Urinary bladder (tissue), 2 donors: ENCODE data around the gene GABARAP. TPM values are rescaled to one million over a fixed set of nuclear protein-coding genes. Genes with fewer than 3 reads are reported as not detected.
A peak's percentile ranks its signal among the peaks of the same experiment; 100 is the strongest.

Experiments
- polyA plus RNA-seq: library from polyadenylated mRNA; stranded (reverse); fragments of 200-250 nt; gene quantifications from one replicate; pipeline ENCODE4 v1.2.3, GENCODE V29; 2013
- small RNA-seq: library from RNA; depleted of rRNA; stranded (forward); fragments of <200 nt; gene quantifications from one replicate; pipeline ENCODE3, GENCODE V24; 2014
- total RNA-seq: library from RNA; depleted of rRNA; stranded (reverse); fragments of >200 nt; gene quantifications from one replicate; pipeline ENCODE4 v1.2.3, GENCODE V29; 2014
- donor health status: healthy.

The GABARAP gene
- total and polyA plus RNA-seq, 2 donors = 246 to 681 TPM

Small RNAs within 50 kb of the gene (small RNA-seq; reads per million reads assigned to genes)
- gene AC120057.4 (not detected), gene MIR324 (17.4 reads per million, percentile 95 among the genes with 10 or more reads in this experiment), gene RF00019 (not detected)

Other genes starting within 250 kb of the GABARAP start
Only the 30 nearest of the 36 such genes appear.
- gene SLC16A13, start 206.4 kb downstream of the GABARAP start, total RNA-seq = 0.37 TPM
- gene SLC16A13, start 206.4 kb downstream of the GABARAP start, polyA plus RNA-seq = 1.5 TPM
- gene SLC16A11, start 198.4 kb downstream of the GABARAP start, total RNA-seq = not detected
- 1.5 TPM for gene SLC16A11, start 198.4 kb downstream of the GABARAP start, polyA plus RNA-seq
- gene CLEC10A, start 162.2 kb downstream of the GABARAP start, total RNA-seq = 5.0 TPM
- 18.8 TPM for gene CLEC10A, start 162.2 kb downstream of the GABARAP start, polyA plus RNA-seq
- gene ASGR2, start 127.6 kb downstream of the GABARAP start, total RNA-seq = not detected
- gene ASGR2, start 127.6 kb downstream of the GABARAP start, polyA plus RNA-seq = 1.7 TPM
- gene ASGR1, start 63.1 kb downstream of the GABARAP start, total RNA-seq = 1.7 TPM
- 1.6 TPM for gene ASGR1, start 63.1 kb downstream of the GABARAP start, polyA plus RNA-seq
- gene DLG4, start 22.6 kb downstream of the GABARAP start, total RNA-seq = 19.4 TPM
- 17.1 TPM for gene DLG4, start 22.6 kb downstream of the GABARAP start, polyA plus RNA-seq
- gene ACADVL, start 22.5 kb downstream of the GABARAP start, total RNA-seq = 130 TPM
- gene ACADVL, start 22.5 kb downstream of the GABARAP start, polyA plus RNA-seq = 314 TPM
- 45.5 TPM for gene DVL2, start 7.9 kb downstream of the GABARAP start, total RNA-seq
- gene DVL2, start 7.9 kb downstream of the GABARAP start, polyA plus RNA-seq = 41.5 TPM
- gene PHF23, start 3.0 kb downstream of the GABARAP start, total RNA-seq = 18.8 TPM
- 39.0 TPM for gene PHF23, start 3.0 kb downstream of the GABARAP start, polyA plus RNA-seq
- gene CTDNEP1, start 9.3 kb upstream of the GABARAP start, total RNA-seq = 40.0 TPM
- 89.2 TPM for gene CTDNEP1, start 9.3 kb upstream of the GABARAP start, polyA plus RNA-seq
- 17.7 TPM for gene ELP5, start 9.8 kb upstream of the GABARAP start, total RNA-seq
- gene ELP5, start 9.8 kb upstream of the GABARAP start, polyA plus RNA-seq = 39.2 TPM
- gene CLDN7, start 20.0 kb upstream of the GABARAP start, total RNA-seq = 24.2 TPM
- gene CLDN7, start 20.0 kb upstream of the GABARAP start, polyA plus RNA-seq = 34.4 TPM
- gene SLC2A4, start 39.3 kb upstream of the GABARAP start, total RNA-seq = 11.6 TPM
- gene SLC2A4, start 39.3 kb upstream of the GABARAP start, polyA plus RNA-seq = 66.1 TPM
- 0.37 TPM for gene YBX2, start 52.2 kb upstream of the GABARAP start, total RNA-seq
- 1.8 TPM for gene YBX2, start 52.2 kb upstream of the GABARAP start, polyA plus RNA-seq
- 123 TPM for gene EIF5A, start 65.2 kb upstream of the GABARAP start, total RNA-seq
- 348 TPM for gene EIF5A, start 65.2 kb upstream of the GABARAP start, polyA plus RNA-seq
- gene GPS2, start 72.9 kb upstream of the GABARAP start, total RNA-seq = 25.0 TPM
- 70.2 TPM for gene GPS2, start 72.9 kb upstream of the GABARAP start, polyA plus RNA-seq
- gene NEURL4, start 86.9 kb upstream of the GABARAP start, total RNA-seq = 20.9 TPM
- 26.0 TPM for gene NEURL4, start 86.9 kb upstream of the GABARAP start, polyA plus RNA-seq
- 1.5 TPM for gene ACAP1, start 94.1 kb upstream of the GABARAP start, total RNA-seq
- 4.3 TPM for gene ACAP1, start 94.1 kb upstream of the GABARAP start, polyA plus RNA-seq
- gene KCTD11, start 109.7 kb upstream of the GABARAP start, total RNA-seq = 3.9 TPM
- gene KCTD11, start 109.7 kb upstream of the GABARAP start, polyA plus RNA-seq = 19.3 TPM
- not detected for gene TMEM95, start 112.7 kb upstream of the GABARAP start, total RNA-seq
- gene TMEM95, start 112.7 kb upstream of the GABARAP start, polyA plus RNA-seq = not detected
- 1.2 TPM for gene TNK1, start 138.6 kb upstream of the GABARAP start, total RNA-seq
- 4.8 TPM for gene TNK1, start 138.6 kb upstream of the GABARAP start, polyA plus RNA-seq
- gene PLSCR3, start 152.1 kb upstream of the GABARAP start, total RNA-seq = 14.4 TPM
- 56.3 TPM for gene PLSCR3, start 152.1 kb upstream of the GABARAP start, polyA plus RNA-seq
- gene TMEM256, start 161.6 kb upstream of the GABARAP start, total RNA-seq = 76.2 TPM
- gene TMEM256, start 161.6 kb upstream of the GABARAP start, polyA plus RNA-seq = 113 TPM
- 8.5 TPM for gene NLGN2, start 165.4 kb upstream of the GABARAP start, total RNA-seq
- 40.9 TPM for gene NLGN2, start 165.4 kb upstream of the GABARAP start, polyA plus RNA-seq
- not detected for gene SPEM1, start 177.9 kb upstream of the GABARAP start, total RNA-seq
- gene SPEM1, start 177.9 kb upstream of the GABARAP start, polyA plus RNA-seq = not detected
- not detected for gene SPEM2, start 183.2 kb upstream of the GABARAP start, total RNA-seq
- not detected for gene SPEM2, start 183.2 kb upstream of the GABARAP start, polyA plus RNA-seq
- not detected for gene SPEM3, start 186.4 kb upstream of the GABARAP start, total RNA-seq
- gene SPEM3, start 186.4 kb upstream of the GABARAP start, polyA plus RNA-seq = not detected
- gene TMEM102, start 193.0 kb upstream of the GABARAP start, total RNA-seq = 3.1 TPM
- 4.0 TPM for gene TMEM102, start 193.0 kb upstream of the GABARAP start, polyA plus RNA-seq
- gene FGF11, start 197.1 kb upstream of the GABARAP start, total RNA-seq = 2.1 TPM
- 0.95 TPM for gene FGF11, start 197.1 kb upstream of the GABARAP start, polyA plus RNA-seq
- 10.7 TPM for gene CHRNB1, start 202.6 kb upstream of the GABARAP start, total RNA-seq
- 15.4 TPM for gene CHRNB1, start 202.6 kb upstream of the GABARAP start, polyA plus RNA-seq